Putamen (tissue), 1 donor: ENCODE results near the gene TRIO.
"Not testable (repeated sequence)": the region's sequence is repeated elsewhere in the genome, so short reads cannot be mapped to it uniquely, and the experiment has no call there.

Experiments
- DNase-seq: peaks from one replicate; pipeline ENCODE4 v3.0.0-alpha.2; 2016; ENCODE audit warnings: low spot score

TRIO gene

DNA sequence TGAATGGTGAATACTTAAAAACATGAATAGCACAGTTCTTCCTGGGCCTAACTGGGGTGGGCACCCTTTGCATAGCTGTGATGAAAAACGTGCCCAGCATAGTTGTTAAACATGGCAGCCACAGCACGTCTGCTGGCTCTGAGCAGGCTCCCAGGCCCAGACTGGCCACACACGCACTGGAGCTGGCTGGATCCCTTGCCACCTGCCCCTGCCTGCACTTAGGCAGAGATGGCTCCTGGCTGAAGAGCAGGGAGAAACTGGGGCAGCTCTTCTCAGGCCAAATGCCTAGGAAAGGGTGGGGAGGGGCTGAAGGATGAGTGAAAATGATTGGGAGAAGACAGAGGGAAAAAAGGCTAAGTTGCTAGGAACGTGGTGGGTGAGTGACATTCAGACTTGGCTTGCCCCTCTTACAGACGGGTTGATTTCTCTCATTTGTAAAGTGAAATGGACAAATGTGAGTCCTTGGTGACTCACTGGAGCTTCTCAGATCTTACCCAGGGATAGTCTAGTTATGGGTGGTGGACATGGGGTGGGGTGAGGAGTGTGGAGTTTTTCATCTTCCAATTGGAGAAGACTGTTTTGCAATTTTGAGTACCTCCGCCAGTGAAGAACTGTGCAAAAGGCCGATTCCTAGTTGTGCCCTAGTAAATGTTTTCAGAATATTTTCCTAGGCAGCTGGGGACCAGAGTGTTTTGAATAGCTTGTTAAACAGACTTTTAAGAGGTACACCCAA lies 42.4 kb downstream of the TRIO start:
- DNase-seq = peak; percentile 31

DNA sequence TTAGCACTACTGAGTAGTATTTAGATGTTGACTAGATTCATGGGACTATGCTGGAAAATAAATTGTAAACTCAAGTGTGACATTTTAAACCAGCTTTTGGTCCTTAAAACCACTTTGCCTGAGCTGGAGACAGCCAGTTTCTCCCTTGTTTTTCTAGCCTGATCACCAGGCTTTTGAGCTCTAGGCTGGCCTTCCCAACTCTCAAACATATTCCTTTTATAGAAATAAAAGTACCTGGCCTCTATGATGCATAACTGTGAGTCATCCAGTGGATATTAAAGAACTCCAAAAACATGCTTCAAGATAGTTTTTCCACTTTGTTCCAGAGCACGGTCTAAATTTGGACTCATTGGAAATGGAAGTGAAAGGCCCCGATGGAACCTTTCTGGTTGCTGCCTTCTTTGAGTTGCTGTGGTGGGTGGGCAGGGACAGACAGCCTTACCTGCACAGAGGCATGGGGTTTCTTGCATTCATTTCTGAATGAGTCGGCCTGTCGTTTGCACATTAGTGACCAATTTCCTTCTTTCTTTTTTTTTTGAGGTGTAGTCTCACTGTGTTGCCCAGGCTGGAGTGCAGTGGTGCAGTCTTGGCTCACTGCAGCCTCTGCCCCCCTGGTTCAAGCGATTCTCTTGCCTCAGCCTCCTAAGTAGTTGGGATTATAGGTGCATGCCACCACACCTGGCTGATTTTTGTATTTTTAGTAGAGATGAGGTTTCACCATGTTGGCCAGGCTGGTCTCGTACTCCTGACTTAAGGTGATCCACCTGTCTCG lies 43.1 kb downstream of the TRIO start:
- no peak for DNase-seq

DNA sequence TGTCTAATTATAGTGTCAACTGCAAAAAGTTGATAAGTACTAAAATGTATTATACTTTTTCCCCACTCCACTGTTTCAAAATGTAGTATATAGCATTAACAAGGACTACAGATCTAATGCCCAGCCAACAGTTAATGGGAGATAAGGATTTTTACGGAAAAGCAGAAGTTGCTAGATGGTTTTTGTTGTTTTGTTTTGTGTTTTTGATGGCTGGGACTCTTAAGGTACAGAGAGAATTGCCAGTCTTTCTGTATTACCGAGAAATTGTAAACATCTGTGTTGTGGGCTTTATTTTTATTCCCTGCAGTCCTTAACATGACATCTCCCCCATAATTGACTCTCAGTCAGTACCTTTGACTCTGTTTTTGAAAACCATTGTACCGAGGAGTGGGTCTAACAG lies 44.0 kb downstream of the TRIO start:
- no peak for DNase-seq

DNA sequence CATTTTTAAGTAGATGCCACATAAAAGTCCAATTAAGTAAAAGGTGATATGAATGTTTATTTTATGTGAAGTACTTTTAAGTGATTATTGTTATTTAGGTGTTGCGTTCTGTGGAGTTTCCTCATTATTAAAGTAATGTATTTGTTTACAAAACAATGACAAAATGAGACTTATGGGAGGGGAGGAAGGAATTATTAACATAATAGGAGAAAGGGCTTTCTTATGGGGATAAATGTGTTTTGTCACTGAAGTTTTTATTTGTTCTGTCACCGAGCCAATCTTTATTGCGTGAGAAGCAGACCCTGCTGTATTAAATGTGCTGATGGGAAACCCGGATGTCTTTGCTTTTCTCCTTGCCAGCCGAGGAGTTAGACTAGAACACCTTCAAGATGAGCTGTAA lies 44.5 kb downstream of the TRIO start:
- no peak for DNase-seq

DNA sequence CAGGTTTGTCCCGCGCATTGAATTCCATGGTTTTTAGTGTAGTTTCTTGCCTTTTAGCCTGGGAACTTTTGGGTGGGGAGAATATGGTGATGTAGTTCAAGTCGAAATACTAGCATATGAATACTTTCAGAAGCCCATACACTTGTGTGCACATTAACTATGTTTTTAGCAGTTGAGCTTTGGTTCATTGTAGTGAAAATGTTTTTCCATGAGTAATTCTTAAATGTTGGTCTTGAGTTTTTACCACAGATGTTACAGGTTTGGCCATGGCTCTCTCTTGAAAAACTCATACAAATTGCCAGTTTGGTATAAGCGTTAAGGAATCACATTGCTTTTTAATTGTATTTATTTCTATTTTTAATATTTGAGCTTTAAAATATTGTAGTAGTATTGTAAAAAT lies 45.6 kb downstream of the TRIO start:
- DNase-seq = no peak

DNA sequence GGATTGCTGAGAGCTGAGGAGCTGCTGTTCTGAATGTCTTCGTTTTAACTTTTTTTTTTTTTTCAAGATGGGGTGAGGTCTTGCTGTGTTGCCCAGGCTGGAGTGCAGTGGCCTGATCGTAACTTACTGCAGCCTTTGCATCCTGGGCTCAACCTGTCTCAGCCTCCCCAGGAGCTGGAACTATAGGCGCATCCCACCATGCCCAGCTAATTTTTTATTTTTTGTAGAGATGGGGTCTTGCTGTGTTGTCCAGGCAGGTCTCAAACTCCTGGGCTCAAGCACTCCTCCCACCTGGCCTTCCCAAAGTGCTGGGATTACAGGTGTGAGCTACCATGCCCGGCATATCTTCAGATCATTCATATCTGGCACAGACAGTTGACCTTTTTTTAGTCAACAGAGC lies 46.5 kb downstream of the TRIO start:
- DNase-seq = no peak

DNA sequence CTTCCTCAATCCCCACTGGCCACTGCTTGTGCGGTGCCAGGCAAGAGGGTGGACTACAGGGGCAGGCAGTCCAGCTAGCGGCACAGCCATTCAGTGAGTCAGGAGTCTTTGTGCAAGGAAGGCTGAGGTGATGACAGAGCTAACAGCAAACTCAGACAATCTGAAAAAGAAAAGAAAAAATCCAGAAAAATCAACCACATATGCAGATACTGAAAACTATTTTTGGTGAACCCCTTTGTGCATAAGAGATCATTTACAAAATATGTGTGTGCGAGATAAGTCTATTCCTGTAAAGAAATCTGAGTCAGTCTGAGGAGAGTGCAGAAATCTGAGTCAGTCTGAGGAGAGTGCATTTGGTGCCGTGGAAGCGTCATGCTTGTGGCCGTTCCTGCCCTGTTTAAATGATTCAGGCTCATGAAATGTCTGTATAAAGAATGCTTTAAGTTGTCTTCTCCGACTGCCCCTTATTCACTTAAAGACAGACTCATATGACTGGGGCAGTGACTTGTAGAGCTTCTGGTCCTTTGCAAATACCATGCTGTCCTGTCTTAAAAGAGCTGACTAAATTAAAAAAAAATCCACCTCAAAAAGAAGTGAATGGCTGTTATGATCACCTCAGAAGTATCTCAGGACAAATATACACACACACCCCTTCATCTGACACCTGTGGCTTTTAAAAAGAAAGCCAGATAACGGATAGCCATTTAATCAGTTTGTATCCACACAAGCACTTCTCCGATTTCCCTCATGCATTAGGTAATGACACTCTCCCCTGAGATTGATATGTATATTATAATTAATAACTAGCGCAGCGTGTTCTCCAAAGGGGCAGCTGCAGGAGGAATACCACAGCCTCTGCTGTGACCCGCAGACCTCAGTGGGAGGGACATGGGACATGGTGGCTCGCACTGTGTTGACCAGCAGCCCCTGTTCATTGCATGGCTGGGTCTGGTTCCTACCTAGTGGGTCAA lies 47.3 kb downstream of the TRIO start:
- DNase-seq = no peak

DNA sequence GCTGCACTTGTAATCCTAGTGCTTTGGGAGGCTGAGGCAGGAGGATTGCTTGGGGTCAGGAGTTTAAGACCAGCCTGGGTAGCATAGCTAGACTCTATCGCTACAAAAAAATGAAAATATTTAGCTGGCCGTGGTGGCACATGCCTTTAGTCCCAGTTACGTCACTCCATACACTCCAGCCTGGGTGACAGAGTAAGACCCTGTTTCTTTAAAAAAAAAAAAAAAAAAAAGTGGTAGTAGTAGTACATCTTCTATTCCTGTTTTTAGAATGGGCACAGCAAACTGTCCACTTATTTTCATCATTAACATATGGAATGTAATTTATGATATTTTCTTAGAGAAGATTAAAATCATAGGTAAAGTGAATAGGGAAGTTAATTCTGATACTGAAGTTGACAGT lies 48.2 kb downstream of the TRIO start:
- DNase-seq = no peak

DNA sequence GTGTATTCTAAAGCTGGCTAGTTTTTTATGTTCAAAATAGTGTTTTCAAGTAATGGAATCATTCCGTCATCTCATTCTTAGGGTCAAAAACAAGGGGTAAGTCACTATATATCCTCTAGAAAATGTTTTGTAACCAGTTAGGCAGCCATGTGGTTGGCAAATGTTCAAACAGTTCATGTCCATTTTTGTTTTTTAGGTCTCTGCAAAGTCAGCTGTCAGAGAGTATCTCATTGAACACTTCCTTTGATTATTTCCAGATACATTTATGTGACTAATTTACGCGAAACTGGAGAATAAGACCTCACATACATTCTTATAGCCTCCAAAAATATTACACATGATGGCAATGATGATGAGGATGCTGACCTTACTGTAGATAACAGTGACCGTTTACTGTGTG lies 50.4 kb downstream of the TRIO start:
- no peak for DNase-seq

DNA sequence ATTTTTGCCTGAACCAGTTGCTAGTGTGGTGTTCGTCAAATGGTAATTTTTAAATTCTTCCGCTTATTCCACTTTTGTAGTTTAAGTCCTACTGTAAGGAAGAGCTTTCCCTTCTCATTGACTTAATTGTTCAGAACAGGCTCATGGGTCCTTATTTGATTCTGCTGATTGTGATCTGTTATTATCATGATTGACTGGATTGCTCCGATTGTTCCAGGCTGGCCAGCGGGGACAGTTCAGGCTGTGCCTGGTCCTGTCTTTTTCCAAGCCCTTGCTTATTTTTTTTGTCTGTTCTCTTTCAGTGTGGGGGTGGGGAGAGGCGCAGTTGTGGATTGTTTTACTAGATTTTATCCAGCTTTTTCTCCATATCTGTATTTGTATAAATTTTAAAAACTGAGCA lies 52.4 kb downstream of the TRIO start:
- no peak for DNase-seq

DNA sequence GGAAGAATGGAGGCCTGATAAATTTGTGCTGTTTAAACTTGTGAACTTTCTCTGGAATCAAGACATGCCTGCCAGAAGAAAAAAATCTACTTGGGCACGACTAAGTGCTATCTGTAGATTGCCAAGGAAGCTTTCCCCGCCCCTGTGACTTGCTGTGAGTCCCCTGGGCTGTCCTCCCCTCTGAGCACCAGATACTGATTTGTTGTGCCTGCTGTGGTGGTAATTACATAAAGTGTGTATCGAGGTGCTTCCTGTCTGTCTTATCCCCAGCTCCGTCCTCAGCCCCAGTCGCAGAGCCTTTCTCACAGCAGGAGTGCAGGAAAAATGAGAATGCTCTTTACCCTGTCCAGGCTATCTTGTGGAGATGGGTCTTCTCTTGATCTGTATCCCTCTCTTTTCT lies 53.9 kb downstream of the TRIO start:
- DNase-seq = no peak

DNA sequence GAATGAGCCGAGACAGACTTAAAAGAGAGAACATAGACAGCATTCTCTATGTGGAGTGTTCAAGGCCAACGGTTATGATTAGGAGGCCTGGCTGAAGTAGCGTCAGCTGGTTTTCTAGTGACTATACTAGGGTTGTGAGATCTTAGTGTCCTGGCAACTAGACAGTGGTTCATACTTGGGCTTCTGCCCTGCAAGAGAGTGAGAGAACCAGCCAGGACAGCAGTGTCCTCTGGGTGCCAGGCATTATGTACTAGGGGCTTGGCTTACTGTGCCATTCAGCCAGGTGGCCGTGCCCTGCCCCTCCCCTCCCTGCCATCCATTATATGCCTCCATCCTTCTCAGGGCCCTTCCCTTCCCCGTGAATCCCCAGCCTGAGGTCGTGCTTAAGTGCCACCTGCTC lies 56.8 kb downstream of the TRIO start:
- DNase-seq = no peak

DNA sequence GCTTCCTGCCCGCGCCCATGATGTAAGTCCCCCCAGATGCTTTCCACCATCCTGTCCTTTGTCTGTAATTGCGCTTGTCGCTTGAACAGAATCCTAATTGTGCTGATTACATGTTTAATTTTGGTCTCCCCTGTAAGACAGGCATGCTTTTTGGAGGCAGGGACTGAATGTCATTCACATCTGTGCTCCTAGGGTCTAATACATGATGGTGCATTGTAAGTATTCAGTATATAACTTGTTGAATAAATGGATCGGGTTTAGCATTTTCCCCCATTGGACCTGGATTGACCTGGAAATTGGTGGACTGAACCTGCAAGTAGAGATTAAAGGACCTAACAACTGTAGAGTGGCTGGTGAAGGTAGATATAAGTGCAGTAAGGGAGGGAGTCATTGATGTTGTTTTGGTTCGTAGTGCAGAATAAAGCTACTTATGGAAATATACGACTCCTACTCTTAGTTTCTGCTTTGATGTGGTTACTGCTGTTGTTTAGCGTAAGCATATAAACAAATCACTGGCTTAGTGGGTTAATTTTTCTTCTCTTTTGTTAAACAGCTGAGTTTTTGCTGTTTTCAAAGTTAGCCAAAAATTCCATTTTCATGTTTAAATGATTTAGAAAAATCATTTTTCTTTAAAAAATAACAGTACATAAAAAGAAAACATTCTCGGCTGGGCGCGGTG lies 57.3 kb downstream of the TRIO start:
- no peak for DNase-seq

DNA sequence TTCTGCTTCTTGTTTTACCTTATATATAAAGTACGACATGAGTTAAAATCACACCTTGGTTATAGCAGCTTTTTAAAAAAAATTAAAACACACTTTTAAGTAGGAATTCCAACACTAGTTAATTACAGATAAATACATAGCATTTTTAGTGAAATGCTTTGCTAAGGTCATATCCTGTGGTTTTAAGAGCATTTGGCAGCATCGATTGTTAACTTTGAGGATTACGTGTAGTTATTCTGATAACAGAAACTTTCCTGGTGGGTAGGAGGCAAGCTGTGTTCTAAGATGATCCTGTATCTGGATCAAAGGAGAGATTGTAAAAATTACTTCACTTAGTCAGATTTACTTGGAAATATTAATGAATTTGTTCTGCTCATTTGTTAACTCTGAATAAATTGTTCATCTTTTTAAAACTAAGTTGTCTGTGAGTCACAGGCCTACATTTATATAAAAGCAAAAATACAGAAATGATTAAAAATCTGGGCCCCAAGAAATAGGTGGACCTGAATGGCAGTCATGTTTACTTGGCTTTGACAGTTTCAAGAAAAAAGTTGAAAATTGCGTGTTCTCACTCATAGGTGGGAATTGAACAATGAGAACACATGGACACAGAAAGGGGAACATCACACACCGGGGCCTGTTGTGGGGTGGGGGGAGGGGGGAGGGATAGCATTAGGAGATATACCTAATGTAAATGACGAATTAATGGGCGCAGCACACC lies 58.3 kb downstream of the TRIO start:
- DNase-seq = no peak

DNA sequence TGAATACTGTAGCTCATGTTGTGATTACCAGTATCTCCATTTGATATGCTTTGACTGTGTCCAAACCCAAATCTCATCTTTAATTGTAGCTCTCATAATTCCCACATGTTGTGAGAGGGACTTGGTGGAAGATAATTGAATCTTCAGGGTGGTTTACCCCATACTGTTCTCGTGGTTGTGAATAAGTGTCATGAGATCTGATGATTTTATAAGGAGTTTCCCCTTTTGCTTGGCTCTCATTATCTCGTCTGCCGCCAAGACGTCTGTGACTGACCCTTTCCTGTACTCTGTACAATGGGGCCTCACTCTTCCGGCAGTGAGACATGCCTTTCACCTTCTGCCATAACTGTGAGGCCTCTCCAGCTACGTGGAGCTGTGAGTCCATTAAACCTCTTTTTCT lies 59.3 kb downstream of the TRIO start:
- no peak for DNase-seq

DNA sequence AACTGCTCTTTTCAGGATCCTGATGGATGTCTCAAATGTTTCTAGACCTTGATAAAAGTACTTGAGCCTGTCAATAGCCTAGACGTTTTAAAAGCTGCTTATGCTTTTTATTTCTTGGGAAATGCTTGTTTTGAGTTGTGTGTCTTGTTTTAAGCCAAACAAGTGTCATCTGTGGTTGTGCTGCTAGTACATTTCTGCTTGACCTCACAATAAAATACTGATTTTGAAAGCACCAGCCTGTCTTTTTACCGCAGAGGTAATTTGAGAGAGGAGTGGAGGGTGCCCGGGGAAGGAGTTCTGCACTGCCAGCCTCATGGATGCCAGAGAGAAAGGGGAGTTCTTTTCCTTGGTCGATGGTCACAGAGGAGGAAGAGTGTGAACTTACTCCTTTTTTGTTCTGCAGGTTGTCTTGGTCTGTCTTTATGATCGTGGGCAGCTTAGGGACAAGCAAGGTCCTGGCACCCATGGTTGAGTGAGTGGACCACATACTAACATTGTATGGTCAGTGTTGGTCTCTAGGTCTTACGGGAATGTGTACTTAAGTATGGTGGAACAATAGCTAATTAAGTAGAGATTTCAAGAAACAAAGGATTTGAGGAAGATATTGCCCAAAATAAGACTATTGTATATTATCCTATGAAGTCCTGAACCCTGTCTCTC lies 61.0 kb downstream of the TRIO start:
- DNase-seq = no peak

DNA sequence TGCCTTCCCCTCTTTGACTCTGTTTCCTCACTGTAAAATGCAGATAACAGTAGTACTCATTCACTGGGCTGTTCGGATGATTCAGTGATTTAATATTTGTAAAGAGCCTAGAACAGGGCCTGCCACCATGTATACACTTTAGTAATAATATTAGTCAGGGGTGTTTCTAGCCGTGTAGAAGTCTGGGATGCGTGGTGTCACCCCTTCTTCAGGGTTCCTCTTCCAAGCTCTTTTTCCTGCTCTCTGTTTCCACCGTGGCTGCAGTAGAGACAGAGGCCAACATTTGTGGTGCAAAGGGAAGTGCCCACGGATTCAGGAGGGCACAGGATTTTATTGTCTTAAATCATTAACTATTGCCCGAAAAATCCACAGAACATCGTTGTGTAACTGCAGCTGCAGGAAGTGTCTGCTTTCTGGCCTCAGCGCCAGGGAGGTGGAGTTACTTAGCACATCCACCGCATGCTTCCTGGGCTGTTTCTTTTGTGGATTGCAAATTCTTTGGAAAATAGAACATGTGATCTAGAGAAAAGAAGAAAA lies 61.7 kb downstream of the TRIO start:
- no peak for DNase-seq

DNA sequence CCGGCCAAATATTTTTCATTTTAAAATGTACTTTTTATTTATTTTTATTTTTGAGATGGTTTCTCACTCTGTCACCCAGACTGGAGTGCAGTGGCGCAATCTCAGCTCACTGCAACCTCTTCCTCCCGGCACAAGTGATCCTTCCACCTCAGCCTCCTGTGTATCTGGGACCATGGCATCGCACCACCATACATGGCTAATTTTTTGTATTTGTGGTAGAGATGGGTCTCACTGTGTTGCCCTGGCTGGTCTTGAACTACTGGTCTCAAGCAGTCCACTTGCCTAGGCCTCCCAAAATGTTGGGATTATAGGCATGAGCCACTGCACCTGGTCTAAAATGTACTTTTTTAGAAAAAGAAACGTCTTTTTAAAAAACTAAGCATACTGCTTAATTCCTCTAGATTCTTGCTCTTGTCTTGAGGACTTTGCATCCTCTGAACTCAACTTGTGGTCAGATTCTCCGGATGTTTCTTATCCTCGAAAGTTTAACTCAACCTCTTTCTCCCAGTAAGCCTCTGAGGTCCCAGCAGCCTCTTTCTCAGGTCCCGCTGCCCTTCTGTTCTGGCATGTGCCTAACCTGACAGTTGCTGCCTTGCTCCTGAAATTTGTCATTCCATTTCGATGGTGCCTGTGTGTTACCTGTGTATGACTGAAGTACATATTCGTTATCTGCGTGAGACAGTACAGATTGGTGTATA lies 63.0 kb downstream of the TRIO start:
- no peak for DNase-seq

DNA sequence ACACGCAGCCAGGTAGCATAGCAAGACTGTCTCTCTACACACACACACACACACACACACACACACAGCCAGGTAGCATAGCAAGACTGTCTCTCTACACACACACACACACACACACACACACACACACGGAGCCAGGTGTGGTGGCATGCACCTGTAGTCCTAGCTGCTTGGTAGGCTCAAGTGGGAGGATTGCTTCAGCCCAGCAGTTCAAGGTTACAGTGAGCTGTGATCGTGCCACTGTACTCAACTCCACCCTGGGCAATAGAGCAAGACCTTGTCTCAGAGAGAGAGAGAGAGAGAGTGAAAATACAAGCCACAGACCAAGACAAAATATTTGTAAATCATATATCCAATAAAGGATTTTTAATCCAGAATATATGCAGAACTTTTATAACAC lies 64.3 kb downstream of the TRIO start:
- not testable (repeated sequence) for DNase-seq
